Thyroid gland (tissue), 4 donors: ENCODE results near the gene RSU1.

ENCODE experiments used
- CTCF ChIP-seq, 6 experiments: fragments of 200-600 bp in 3 of 6; fragments of 450-650 bp in 3 of 6; sonication (generic) in 3 of 6; IDR thresholded peaks; one replicate each; pipeline ENCODE4 v1.5.1; 2016 to 2019; ENCODE audit warnings: antibody characterized with exemption in 6 of 6, mild to moderate bottlenecking in 2 of 6, inconsistent platforms in 1 of 6, moderate library complexity in 1 of 6
- POLR2A ChIP-seq, 2 donors: fragments of 450-650 bp; IDR thresholded peaks; one replicate each; pipeline ENCODE4 v1.6.1; 2017; ENCODE audit warnings: antibody characterized with exemption in 2 of 2, mild to moderate bottlenecking in 2 of 2, moderate library complexity in 1 of 2

GRCh38 chr10:16776896-16777295 is 40.3 kb downstream of the RSU1 start:
- TF ChIP-seq CTCF (IDR thresholded peaks at IDR 0.05) (no peak), POLR2A (IDR thresholded peaks at IDR 0.05) (no peak)
